Ascending aorta (tissue), 2 donors: Measurements from ENCODE around the gene DHRS3. TPM values are rescaled to one million over a fixed set of nuclear protein-coding genes. Genes with fewer than 3 reads are reported as not detected.

Experiments used
- DNase-seq, 2 donors: peaks; one replicate each; pipeline ENCODE4 v3.0.0-alpha.2; 2019; ENCODE audit warnings: low spot score in 2 of 2
- H3K27ac ChIP-seq, 2 donors: fragments of 200-600 bp; sonication (generic); one replicate each; pipeline ENCODE4 v1.5.1; 2016 to 2017; ENCODE audit warnings: mild to moderate bottlenecking in 1 of 2
- H3K27me3 ChIP-seq: fragments of 200-600 bp; sonication (generic); one replicate; pipeline ENCODE4 v1.5.1; 2017
- H3K36me3 ChIP-seq, 2 donors: fragments of 200-600 bp; sonication (generic); one replicate each; pipeline ENCODE4 v1.5.1; 2016
- H3K4me1 ChIP-seq, 2 donors: fragments of 200-600 bp; sonication (generic); one replicate each; pipeline ENCODE4 v1.5.1; 2016 to 2017; ENCODE audit warnings: mild to moderate bottlenecking in 1 of 2
- H3K4me3 ChIP-seq, 2 donors: fragments of 200-600 bp; sonication (generic); one replicate each; pipeline ENCODE4 v1.5.1; 2016 to 2017; ENCODE audit warnings: mild to moderate bottlenecking in 1 of 2
- H3K9me3 ChIP-seq, 2 donors: fragments of 200-600 bp; sonication (generic); one replicate each; pipeline ENCODE4 v1.5.1; 2016
- intact Hi-C: fragments of 100-400 bp; cut with DNase I; formaldehyde crosslinking; loops from one replicate; pipeline ENCODE4 v1.15.1; 2023
- total RNA-seq: library from RNA; depleted of rRNA; stranded (reverse); fragments of >200 nt; gene quantifications from one replicate; pipeline ENCODE4 v1.1.0, GENCODE V29; 2016
- TF ChIP-seq, protein P1 (sequence below), 3 experiments: fragments of 200-600 bp in 2 of 3; fragments of 450-650 bp in 1 of 3; sonication (generic) in 2 of 3; IDR thresholded peaks; one replicate each; pipeline ENCODE4 v1.5.1; 2016 to 2019; ENCODE audit warnings: antibody characterized with exemption in 3 of 3, mild to moderate bottlenecking in 1 of 3, moderate library complexity in 1 of 3

Gene DHRS3
- total RNA-seq, 1 donor from 2014 or later, result 39.4 TPM

DNA sequence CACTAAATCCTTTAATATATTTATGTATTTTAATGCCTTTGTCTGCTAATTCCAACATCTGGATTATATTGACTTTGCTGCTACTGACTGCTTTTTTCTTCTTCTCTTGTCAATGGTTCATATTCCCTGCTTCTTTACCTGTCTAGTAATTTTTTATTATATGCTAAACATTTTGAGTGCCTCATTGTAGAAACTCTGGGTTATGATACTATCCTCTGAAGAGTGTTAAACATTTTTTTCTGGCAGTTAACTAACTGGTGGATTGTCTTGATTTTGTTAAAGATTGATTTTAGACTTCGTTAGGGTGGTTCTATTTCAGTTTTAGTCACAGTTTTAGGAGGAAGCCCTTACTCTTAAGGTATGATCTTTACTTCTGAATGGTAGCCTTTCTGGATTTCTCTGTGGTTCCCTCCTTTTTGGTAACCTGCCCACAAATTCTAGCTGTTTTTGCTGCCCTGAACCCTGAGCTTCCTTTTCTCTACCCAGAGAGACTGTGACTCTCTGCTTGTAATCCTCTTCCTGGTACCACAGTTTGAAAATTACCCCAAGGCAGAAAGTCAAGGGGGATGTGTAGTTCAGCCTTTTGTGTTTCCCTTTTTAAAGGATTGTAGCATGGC lies 81.9 kb downstream of the DHRS3 start:
- TF ChIP-seq, protein P1, sequence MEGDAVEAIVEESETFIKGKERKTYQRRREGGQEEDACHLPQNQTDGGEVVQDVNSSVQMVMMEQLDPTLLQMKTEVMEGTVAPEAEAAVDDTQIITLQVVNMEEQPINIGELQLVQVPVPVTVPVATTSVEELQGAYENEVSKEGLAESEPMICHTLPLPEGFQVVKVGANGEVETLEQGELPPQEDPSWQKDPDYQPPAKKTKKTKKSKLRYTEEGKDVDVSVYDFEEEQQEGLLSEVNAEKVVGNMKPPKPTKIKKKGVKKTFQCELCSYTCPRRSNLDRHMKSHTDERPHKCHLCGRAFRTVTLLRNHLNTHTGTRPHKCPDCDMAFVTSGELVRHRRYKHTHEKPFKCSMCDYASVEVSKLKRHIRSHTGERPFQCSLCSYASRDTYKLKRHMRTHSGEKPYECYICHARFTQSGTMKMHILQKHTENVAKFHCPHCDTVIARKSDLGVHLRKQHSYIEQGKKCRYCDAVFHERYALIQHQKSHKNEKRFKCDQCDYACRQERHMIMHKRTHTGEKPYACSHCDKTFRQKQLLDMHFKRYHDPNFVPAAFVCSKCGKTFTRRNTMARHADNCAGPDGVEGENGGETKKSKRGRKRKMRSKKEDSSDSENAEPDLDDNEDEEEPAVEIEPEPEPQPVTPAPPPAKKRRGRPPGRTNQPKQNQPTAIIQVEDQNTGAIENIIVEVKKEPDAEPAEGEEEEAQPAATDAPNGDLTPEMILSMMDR (IDR thresholded peaks at IDR 0.05), result no peak
- Histone ChIP-seq H3K4me3 (no peak overlapping the region), H3K27ac (no peak overlapping the region), H3K36me3 (no peaks in the 10 kb centered on the region), H3K4me1 (peaks cover 6 to 17% of the 10 kb centered on the region in 2 donors), H3K9me3 (peaks cover 0 to 13% of the 10 kb centered on the region in 2 donors), H3K27me3 (no peaks in the 10 kb centered on the region)
- intact Hi-C loops, result no loop called here
- no peak for DNase-seq

DNA sequence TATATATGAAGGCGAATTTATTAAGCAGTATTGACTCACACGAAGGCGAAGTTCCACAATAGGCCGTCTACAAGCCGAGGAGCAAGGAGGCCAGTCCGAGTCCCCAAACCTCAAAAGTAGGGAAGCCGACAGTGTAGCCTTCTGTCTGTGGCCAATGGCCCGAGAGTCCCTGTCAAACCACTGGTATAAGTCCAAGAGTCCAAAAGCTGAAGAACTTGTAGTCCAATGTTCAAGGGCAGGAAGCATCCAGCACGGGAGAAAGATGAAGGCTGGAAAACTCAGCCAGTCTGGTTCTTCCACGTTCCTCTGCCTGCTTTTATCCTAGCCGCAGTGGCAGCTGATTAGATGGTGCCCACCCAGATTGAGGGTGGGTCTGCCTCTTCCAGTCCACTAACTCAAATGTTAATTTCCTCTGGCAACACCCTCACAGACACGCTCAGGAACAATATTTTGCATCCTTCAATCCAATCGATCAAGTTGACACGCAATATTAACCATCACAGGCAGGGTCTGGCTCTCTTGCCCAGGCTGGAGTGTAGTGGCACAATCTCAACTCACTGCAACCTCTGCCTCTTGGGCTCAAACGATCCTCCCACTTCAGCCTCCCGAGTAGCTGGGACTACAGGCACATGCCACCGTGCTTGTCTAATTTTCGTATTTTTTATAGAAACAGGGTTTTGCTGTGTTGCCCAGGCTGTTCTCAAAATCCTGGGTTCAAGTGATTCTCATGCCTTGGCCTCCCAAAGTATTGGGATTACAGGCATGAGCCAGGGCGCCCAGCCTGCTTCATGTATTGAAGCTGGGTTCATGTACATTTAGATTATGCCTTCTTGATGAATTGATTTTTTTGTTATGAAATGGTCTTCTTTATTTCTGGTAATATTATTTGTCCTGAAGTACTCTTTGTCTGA lies 85.3 kb downstream of the DHRS3 start:
- H3K27ac ChIP-seq, result no peak overlapping the region
- TF ChIP-seq, protein P1 (IDR thresholded peaks at IDR 0.05), result no peak
- peaks cover 0 to 13% of the 10 kb centered on the region in 2 donors for H3K9me3 ChIP-seq
- H3K4me3 ChIP-seq, result no peak overlapping the region
- no peaks in the 10 kb centered on the region for H3K36me3 ChIP-seq
- H3K27me3 ChIP-seq, result no peaks in the 10 kb centered on the region
- H3K4me1 ChIP-seq, result peaks cover 3 to 5% of the 10 kb centered on the region in 2 donors
- intact Hi-C loops, result no loop called here
- no peak for DNase-seq

DNA sequence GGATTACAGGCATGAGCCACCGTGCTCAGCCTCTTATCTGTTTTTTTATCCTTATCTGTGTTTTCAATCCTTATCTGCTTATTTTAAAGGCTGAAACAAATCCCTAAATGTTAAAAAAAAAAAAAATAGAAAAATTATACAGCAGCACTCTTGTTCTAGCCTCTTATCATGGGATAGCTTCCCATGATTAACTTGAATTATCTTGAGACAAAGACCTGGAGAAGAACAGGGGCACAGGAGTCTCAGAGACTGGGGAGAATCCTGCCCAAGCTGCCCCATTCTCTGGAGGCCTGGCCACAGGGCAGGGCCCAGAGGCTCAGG lies 86.9 kb downstream of the DHRS3 start:
- Histone ChIP-seq H3K27ac (no peak overlapping the region), H3K4me1 (peaks cover 3 to 5% of the 10 kb centered on the region in 2 donors), H3K27me3 (no peaks in the 10 kb centered on the region), H3K36me3 (no peaks in the 10 kb centered on the region), H3K9me3 (peaks cover 0 to 8% of the 10 kb centered on the region in 2 donors), H3K4me3 (no peak overlapping the region)
- DNase-seq, result no peak
- intact Hi-C loops, result no loop called here
- TF ChIP-seq, protein P1 (IDR thresholded peaks at IDR 0.05), result no peak

DNA sequence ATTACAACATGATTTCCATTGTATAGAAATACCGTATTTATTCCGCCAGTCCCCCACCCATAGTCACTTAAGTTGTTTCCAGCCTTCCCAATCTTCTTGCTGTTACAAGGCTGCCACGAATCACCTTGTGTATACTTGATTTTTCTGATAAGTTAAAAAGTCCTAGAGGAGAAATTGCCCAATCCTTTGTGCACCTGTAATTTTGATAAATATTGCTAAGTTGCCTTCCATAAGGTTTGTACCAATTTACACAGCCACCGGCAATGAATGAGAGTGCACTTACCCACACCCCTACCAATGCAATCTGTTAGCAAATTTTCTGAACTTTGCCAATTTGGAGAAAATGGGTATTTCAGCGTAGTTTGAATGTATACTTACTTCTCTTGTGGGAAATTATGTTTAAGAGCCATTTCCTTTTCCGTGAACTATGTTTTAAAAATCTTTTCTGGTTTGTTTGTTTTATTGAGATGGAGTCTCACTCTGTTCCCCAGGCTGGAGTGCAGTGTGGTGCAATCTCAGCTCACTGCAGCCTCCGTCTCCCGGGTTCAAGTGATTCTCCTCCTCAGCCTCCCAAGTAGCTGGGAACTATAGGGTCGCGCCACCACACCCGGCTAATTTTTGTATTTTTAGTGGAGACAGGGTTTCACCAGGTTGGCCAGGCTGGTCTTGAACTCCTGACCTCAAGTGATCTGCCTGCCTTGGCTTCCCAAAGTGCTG lies 87.4 kb downstream of the DHRS3 start:
- Histone ChIP-seq H3K4me1 (peaks cover 3 to 5% of the 10 kb centered on the region in 2 donors), H3K9me3 (peaks cover 0 to 3% of the 10 kb centered on the region in 2 donors), H3K4me3 (no peak overlapping the region), H3K27ac (no peak overlapping the region), H3K27me3 (no peaks in the 10 kb centered on the region), H3K36me3 (no peaks in the 10 kb centered on the region)
- no peak for DNase-seq
- TF ChIP-seq, protein P1 (IDR thresholded peaks at IDR 0.05), result no peak
- intact Hi-C loops, result no loop called here

DNA sequence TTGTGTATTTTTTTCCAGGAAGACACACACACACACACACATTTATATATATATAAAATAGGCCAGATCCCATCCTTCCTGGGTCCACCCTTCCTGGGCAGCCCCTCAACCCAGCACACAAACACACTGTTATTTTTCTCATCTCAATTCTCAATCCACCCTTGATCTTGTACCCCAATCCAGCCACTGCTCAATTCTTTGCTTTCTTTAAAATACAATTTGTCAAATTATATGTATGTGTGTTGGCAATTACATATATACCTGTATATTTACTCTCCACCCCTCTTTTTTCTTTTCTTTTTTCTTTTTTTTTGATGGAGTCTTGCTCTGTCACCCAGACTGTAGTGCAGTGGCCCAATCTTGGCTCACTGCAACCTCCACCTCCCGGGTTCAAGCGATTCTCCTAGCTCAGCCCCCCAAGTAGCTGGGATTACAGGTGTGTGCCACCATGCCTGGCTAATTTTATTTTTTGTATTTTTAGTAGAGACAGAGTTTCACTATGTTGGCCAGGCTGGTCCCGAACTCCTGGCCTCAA lies 88.3 kb downstream of the DHRS3 start:
- TF ChIP-seq, protein P1 (IDR thresholded peaks at IDR 0.05), result no peak
- peaks cover 3 to 5% of the 10 kb centered on the region in 2 donors for H3K4me1 ChIP-seq
- intact Hi-C loops, result no loop called here
- H3K36me3 ChIP-seq, result no peaks in the 10 kb centered on the region
- H3K4me3 ChIP-seq, result no peak overlapping the region
- no peak overlapping the region for H3K27ac ChIP-seq
- no peaks in the 10 kb centered on the region for H3K27me3 ChIP-seq
- DNase-seq, result no peak
- H3K9me3 ChIP-seq, result no peaks in the 10 kb centered on the region
